ENCODE measurements around the gene DHFR2.
"Not testable (repeated sequence)": the region's sequence is repeated elsewhere in the genome, so short reads cannot be mapped to it uniquely, and the experiment has no call there.

DNA sequence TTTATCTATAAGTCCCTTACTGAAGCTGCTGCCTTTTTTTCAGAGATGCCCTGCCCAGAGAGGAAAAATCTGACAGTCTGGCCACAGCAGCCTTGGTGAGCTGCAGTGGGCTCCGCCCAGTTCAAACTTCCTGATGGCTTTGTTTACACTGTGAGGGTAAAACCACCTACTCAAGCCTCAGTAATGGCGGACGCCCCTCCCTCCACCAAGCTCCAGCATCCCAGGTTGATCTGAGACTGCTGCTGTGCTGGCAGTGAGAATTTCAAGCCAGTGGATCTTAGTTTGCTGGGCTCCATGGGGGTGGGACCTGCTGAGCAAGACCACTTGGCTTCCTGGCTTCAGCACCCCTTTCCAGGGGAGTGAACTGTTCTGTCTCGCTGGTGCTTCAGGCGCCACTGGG is 17.8 kb upstream of the DHFR2 start:
- TF ChIP-seq, protein P1, sequence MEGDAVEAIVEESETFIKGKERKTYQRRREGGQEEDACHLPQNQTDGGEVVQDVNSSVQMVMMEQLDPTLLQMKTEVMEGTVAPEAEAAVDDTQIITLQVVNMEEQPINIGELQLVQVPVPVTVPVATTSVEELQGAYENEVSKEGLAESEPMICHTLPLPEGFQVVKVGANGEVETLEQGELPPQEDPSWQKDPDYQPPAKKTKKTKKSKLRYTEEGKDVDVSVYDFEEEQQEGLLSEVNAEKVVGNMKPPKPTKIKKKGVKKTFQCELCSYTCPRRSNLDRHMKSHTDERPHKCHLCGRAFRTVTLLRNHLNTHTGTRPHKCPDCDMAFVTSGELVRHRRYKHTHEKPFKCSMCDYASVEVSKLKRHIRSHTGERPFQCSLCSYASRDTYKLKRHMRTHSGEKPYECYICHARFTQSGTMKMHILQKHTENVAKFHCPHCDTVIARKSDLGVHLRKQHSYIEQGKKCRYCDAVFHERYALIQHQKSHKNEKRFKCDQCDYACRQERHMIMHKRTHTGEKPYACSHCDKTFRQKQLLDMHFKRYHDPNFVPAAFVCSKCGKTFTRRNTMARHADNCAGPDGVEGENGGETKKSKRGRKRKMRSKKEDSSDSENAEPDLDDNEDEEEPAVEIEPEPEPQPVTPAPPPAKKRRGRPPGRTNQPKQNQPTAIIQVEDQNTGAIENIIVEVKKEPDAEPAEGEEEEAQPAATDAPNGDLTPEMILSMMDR (IDR thresholded peaks at IDR 0.05), result not testable (repeated sequence)
- not testable (repeated sequence) for TF ChIP-seq EP300, POLR2A, POLR2AphosphoS5 (IDR thresholded peaks at IDR 0.05)

Data from sigmoid colon (tissue), 4 donors.